HG02642 (cell line): Measurements from ENCODE around the gene DHX36.

Experiments
- ATAC-seq: cut with Tn5 transposase; IDR thresholded peaks from one replicate; pipeline ENCODE4 v1.9.1; 2021; ENCODE audit warnings: mild to moderate bottlenecking; ENCODE audit not compliant: unreplicated experiment, poor library complexity

The DHX36 gene

GRCh38 chr3:154323891-154324738 is at the start of gene DHX36:
TSS of gene DHX36 (minus strand) at chr3:154324487. CDS start at chr3:154324416, 71 bp downstream.
- ATAC-seq: peak; percentile 97

GRCh38 chr3:154367221-154367620 is 42.9 kb upstream of the DHX36 start:
- no peak for ATAC-seq

- ATAC-seq: no peak
Measured at GRCh38 chr3:154364849-154365248, 40.6 kb upstream of the DHX36 start.

- ATAC-seq: no peak
Measured at GRCh38 chr3:154361099-154361498, 36.8 kb upstream of the DHX36 start.

- no peak for ATAC-seq
Measured at GRCh38 chr3:154356009-154356408, 31.7 kb upstream of the DHX36 start.

GRCh38 chr3:154349223-154349622 is 24.9 kb upstream of the DHX36 start:
- no peak for ATAC-seq

GRCh38 chr3:154345422-154346122 is 21.3 kb upstream of the DHX36 start:
- ATAC-seq: no peak

GRCh38 chr3:154338570-154338969 is 14.3 kb upstream of the DHX36 start:
- ATAC-seq: no peak

GRCh38 chr3:154338008-154338407 is 13.7 kb upstream of the DHX36 start:
- ATAC-seq: no peak

GRCh38 chr3:154334973-154335420 is 10.7 kb upstream of the DHX36 start:
- ATAC-seq: no peak

GRCh38 chr3:154327871-154328270 is 3.6 kb upstream of the DHX36 start:
- no peak for ATAC-seq

GRCh38 chr3:154324919-154325318 is 632 bp upstream of the DHX36 start:
- ATAC-seq: no peak

GRCh38 chr3:154316974-154317767 is 7.1 kb downstream of the DHX36 start:
- ATAC-seq: no peak

- ATAC-seq: no peak
Measured at GRCh38 chr3:154314152-154314551, 10.1 kb downstream of the DHX36 start.

- ATAC-seq: no peak
Measured at GRCh38 chr3:154310840-154311239, 13.4 kb downstream of the DHX36 start.

GRCh38 chr3:154307363-154307762 is 16.9 kb downstream of the DHX36 start:
- no peak for ATAC-seq

GRCh38 chr3:154304936-154305335 is 19.4 kb downstream of the DHX36 start:
- ATAC-seq: no peak

- no peak for ATAC-seq
Measured at GRCh38 chr3:154304116-154304786, 20.0 kb downstream of the DHX36 start.

- ATAC-seq: no peak
Measured at GRCh38 chr3:154301561-154301960, 22.7 kb downstream of the DHX36 start.

- no peak for ATAC-seq
Measured at GRCh38 chr3:154294016-154294415, 30.3 kb downstream of the DHX36 start.
